Small intestine (tissue), 7 donors: ENCODE data around the gene CSNK2A3. TPM values are rescaled to one million over a fixed set of nuclear protein-coding genes. Genes with fewer than 3 reads are reported as not detected.

ENCODE experiments used
- DNase-seq, 2 donors: peaks; one replicate each; pipeline versions ENCODE4 v3.0.0 to v3.0.0-alpha.2; 2013
- FAIRE-seq: peaks from 2 replicates; lab custom pipeline; 2012; peaks lifted over from hg19 to GRCh38; lab: Jason Lieb, UNC
- H3K27ac ChIP-seq, 3 donors: one replicate each; pipeline ENCODE4 v1.5.1; 2013; ENCODE audit warnings: low read length in 2 of 3, mild to moderate bottlenecking in 2 of 3, control low read depth in 1 of 3, inconsistent platforms in 1 of 3, low read depth in 1 of 3, moderate library complexity in 1 of 3
- H3K27me3 ChIP-seq, 3 donors: one replicate each; pipeline ENCODE4 v1.6.1; 2013; ENCODE audit warnings: low read length in 3 of 3, inconsistent platforms in 1 of 3; ENCODE audit not compliant: control insufficient read depth in 3 of 3, insufficient read depth in 3 of 3
- H3K36me3 ChIP-seq, 3 donors: one replicate each; pipeline ENCODE4 v1.6.1; 2013; ENCODE audit warnings: low read length in 3 of 3, inconsistent platforms in 1 of 3, low read depth in 1 of 3, mild to moderate bottlenecking in 1 of 3, moderate library complexity in 1 of 3; ENCODE audit not compliant: control insufficient read depth in 3 of 3, insufficient read depth in 2 of 3
- H3K4me1 ChIP-seq, 3 donors: one replicate each; pipeline ENCODE4 v1.6.1; 2013; ENCODE audit warnings: low read length in 2 of 3, inconsistent platforms in 1 of 3, low read depth in 1 of 3, mild to moderate bottlenecking in 1 of 3, moderate library complexity in 1 of 3; ENCODE audit not compliant: control insufficient read depth in 3 of 3, insufficient read depth in 2 of 3
- H3K4me3 ChIP-seq, 3 donors: one replicate each; pipeline ENCODE4 v1.5.1; 2013; ENCODE audit warnings: low read length in 3 of 3, control low read depth in 1 of 3, inconsistent platforms in 1 of 3, low read depth in 1 of 3, mild to moderate bottlenecking in 1 of 3, moderate library complexity in 1 of 3
- H3K9me3 ChIP-seq, 2 donors: one replicate each; pipeline ENCODE4 v1.6.1; 2013; ENCODE audit warnings: low read depth in 1 of 2, low read length in 1 of 2; ENCODE audit not compliant: control insufficient read depth in 2 of 2, insufficient read depth in 1 of 2
- whole genome bisulfite sequencing, 3 donors: extraction: QIAGEN DNeasy Blood & Tissue Kit; methylation state at CpG; one replicate each; pipeline ENCODE4 v1.1.7; 2013; 5-methylcytosine and 5-hydroxymethylcytosine counted together
- polyA plus RNA-seq, 4 donors: library from polyadenylated mRNA; stranded (reverse) in 3 of 4; unstranded in 1 of 4; fragments of 200-250 nt in 3 of 4; fragments of 120-200 nt in 1 of 4; gene quantifications; one replicate each; pipeline versions ENCODE4 v1.2.1 to v1.2.3, GENCODE V29; 2013
- donor health status: healthy with polysubstance abuse.
- donor health status: control.
- donor health status: control.
- donor health status: Bipolar disorder and iron deficiency.
- donor health status: healthy.

The CSNK2A3 gene
- polyA plus RNA-seq, 4 donors = 0.51 to 2.8 (median 1.0) TPM

DNA sequence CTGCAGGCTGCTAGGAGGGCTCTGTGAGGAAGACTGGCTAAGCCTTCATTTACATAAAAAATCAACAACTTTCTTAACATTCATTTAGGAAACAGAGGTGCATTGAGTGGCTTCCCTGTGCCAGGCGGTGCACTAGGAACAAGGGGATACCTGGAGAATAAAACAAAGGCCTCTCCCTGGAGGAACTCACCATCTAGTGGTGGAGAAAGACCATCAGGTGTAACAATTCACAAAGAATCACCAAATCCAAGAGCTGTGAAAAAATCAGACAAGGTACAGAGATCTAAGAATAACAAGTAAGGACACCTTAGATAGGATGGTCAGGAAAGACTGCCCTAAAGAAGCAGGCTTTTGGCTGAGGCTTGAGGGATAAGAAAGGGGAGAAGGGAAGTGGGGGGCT lies 40.3 kb downstream of the CSNK2A3 start:
- Histone ChIP-seq H3K4me1 (no peaks in the 10 kb centered on the region), H3K36me3 (no peaks in the 10 kb centered on the region), H3K27me3 (peaks cover 0 to 8% (median 0%) of the 10 kb centered on the region in 3 donors), H3K9me3 (no peaks in the 10 kb centered on the region), H3K27ac (no peak overlapping the region), H3K4me3 (no peak overlapping the region)
- 72 to 92% (median 83%) methylated on average over 1 of the region's 1 CpG for WGBS, 3 donors
- no peak for FAIRE-seq
- no peak for DNase-seq

DNA sequence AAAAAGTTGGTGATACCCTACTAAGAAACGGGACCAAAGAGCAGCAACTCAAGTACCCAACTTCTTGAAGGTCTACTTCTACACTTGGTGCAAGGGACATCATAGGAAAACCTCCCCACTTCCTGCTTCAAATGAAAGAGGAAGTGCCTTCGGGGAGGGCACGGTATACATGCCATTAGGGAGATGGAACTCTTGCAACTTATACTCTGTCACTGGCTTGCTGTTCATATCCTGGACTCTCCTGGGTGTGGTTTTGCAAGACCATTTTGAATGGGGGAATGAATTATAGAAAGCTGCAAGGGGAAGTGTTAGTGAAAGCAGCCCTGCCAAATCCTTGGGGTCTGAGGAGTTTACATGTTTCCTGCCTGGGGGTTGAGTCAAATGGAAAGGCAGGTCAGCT lies 41.9 kb downstream of the CSNK2A3 start:
- FAIRE-seq = no peak
- Histone ChIP-seq H3K27me3 (peaks cover 0 to 8% (median 0%) of the 10 kb centered on the region in 3 donors), H3K27ac (no peak overlapping the region), H3K4me3 (no peak overlapping the region), H3K4me1 (no peaks in the 10 kb centered on the region), H3K9me3 (no peaks in the 10 kb centered on the region), H3K36me3 (no peaks in the 10 kb centered on the region)
- no peak for DNase-seq
- 57 to 83% (median 57%) methylated on average over 3 of the region's 3 CpGs for WGBS, 3 donors

DNA sequence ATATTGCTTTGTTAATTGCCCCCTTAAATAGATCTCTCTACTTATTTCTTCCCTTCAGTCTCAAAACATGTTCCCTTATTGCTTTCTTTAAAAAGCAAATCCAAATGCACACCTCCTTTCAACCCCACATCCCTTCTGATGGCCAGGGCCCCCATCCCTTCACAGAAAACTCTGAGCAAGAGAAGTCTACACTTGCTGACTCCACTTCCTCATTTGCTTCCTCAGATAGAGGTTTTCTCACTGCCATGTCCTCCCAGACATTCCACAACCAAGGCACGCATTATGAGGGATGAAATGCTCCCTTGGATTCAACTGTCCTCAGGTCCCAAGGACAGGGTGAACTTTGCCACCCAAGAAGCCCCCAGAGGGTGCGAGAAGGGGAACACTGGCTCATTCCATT lies 43.1 kb downstream of the CSNK2A3 start:
- H3K27me3 ChIP-seq = peaks cover 0 to 8% (median 0%) of the 10 kb centered on the region in 3 donors
- no peak for DNase-seq
- H3K9me3 ChIP-seq = no peaks in the 10 kb centered on the region
- WGBS, 3 donors = 86 to 93% (median 87%) methylated on average over 2 of the region's 2 CpGs
- H3K4me1 ChIP-seq = no peaks in the 10 kb centered on the region
- no peaks in the 10 kb centered on the region for H3K36me3 ChIP-seq
- no peak overlapping the region for H3K27ac ChIP-seq
- no peak for FAIRE-seq
- no peak overlapping the region for H3K4me3 ChIP-seq

DNA sequence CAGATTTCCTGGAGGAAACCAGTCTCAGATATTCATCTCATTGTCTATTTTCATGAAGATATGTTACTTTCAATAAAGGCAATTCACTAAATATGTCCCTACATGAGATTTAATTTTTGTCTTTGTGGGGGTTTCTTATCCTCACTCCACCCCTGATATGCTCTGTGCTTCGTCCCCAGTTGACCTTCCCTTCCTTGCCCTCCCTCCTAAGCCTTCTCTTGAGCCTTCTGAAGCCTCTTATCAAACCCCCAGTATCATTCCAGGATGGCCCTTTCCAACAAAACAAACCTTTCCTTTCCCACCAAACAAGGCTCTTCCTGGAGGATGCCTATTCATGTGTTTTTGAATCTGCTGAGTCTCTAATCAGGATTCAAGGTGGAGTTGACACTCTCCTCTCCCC lies 44.8 kb downstream of the CSNK2A3 start:
- no peak overlapping the region for H3K27ac ChIP-seq
- no peaks in the 10 kb centered on the region for H3K4me1 ChIP-seq
- no peak overlapping the region for H3K4me3 ChIP-seq
- FAIRE-seq (no peak), DNase-seq (no peak)
- no peaks in the 10 kb centered on the region for H3K36me3 ChIP-seq
- no peaks in the 10 kb centered on the region for H3K9me3 ChIP-seq
- H3K27me3 ChIP-seq = peaks cover 0 to 8% (median 0%) of the 10 kb centered on the region in 3 donors
- WGBS, 3 donors = 24 to 62% (median 32%) methylated on average over 1 of the region's 1 CpG

DNA sequence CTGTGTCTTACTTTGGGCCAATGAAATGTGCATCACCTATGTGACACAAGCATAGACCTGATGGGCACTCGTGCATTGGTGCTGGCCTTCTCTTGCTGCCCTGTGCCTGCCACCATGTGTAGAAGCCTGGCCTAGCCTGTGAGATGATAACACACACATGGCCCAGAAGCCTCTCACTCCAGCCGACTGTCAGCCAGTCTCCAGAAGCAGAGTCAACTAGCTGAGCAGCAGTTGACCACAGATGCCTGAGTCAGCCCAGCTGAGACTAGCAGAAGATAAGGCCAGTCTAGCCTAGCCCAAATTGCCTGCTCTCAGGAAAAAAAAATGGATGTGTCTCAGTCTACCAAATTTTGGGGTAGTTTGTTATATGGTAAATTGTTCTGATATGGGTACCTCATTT lies 46.2 kb downstream of the CSNK2A3 start:
- Histone ChIP-seq H3K4me1 (no peaks in the 10 kb centered on the region), H3K27me3 (peaks cover 0 to 5% (median 0%) of the 10 kb centered on the region in 3 donors), H3K36me3 (no peaks in the 10 kb centered on the region), H3K9me3 (no peaks in the 10 kb centered on the region), H3K27ac (no peak overlapping the region), H3K4me3 (no peak overlapping the region)
- 60 to 84% (median 77%) methylated on average over 2 of the region's 2 CpGs for WGBS, 3 donors
- no peak for FAIRE-seq
- DNase-seq = no peak

DNA sequence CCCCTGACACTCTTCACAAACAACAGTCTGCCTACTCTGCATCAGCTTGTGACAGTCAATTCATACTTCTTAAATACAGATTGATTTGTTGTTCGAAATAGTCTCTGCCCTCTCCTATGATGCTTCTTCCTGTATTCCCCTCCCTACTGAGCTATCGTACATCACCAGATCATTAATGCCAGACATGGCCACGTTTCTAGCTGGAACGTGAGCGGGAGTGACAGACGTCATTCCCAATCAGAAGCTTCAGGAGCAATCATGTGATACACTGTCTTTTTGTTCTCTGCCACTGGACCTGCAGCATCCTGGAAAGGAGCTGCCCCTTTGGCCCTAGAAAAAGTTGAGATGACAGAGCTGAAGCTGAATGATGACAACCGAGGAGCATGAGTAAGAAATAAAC lies 48.5 kb downstream of the CSNK2A3 start:
- Histone ChIP-seq H3K4me1 (no peaks in the 10 kb centered on the region), H3K27me3 (peaks cover 0 to 5% (median 0%) of the 10 kb centered on the region in 3 donors), H3K36me3 (no peaks in the 10 kb centered on the region), H3K9me3 (no peaks in the 10 kb centered on the region), H3K27ac (no peak overlapping the region), H3K4me3 (no peak overlapping the region)
- FAIRE-seq = no peak
- 71 to 79% (median 74%) methylated on average over 7 of the region's 7 CpGs for WGBS, 3 donors
- DNase-seq = no peak

DNA sequence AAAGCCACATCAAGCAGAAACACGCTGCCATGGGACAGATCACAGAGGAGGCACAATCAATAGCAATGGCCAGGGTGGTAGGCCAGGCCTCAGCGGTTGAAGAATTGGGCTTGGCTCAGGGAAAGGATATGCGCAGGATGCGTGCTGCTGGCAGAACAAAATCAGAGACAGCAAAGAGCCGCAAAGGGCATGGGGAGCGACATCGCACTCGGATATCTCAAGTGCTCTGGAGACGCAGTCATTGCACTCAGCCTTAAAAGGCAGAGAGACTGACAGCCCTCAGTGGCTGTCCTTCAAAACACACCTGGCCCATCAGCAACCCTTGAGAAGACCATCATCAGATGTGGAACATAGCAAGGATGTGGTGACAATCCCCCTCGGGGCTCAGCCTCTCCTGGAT lies 50.5 kb downstream of the CSNK2A3 start:
- FAIRE-seq = no peak
- Histone ChIP-seq H3K4me3 (no peak overlapping the region), H3K36me3 (no peaks in the 10 kb centered on the region), H3K9me3 (no peaks in the 10 kb centered on the region), H3K27me3 (no peaks in the 10 kb centered on the region), H3K27ac (no peak overlapping the region), H3K4me1 (no peaks in the 10 kb centered on the region)
- 85 to 90% (median 87%) methylated on average over 10 of the region's 10 CpGs for WGBS, 3 donors
- no peak for DNase-seq
